ENCODE results near the gene PRKAR1B.

PRKAR1B gene

GRCh38 chr7:516606-517456 is 210.2 kb downstream of the PRKAR1B start:
- DNase-seq: no peak

DNA sequence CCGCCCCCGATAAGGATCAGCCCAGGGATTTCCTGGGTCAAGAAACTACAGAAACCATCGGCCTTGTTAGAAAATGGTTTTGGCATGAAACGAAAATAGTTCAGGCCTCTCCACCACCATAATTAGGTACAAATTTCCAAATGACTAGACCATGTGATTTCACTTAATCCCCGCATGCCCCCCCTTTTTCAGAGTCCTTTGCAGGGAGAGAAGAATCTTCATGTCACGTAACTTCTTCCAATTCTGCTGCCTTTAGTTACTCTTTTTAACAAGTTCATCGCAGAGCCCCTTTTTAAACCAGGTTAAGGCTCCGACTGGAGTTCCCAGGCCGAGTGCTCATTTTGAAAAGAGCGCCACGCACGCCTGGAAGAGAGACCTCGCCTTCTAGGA is 210.9 kb downstream of the PRKAR1B start:
- no peak for DNase-seq

DNA sequence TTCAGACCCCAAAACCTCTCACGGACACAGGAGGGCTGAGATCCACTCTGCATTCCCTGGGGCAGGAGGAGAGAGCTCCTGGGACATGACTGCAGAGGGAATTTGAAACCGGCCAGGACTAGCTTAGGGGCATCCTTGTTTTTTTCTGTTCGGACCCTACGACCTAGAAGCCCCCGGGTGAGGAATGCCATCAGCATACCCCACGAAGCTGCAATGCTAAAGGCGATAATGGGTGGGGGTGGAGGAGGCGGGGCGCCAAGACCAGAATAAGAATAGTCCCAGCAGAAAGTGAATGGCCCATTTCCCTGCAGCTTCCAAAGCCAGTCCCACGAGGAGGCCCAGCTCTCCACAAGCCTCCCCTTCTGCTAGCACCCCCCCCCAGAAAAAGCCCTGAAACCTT is 211.5 kb downstream of the PRKAR1B start:
- no peak for DNase-seq

- DNase-seq: no peak
These were observed 212.2 kb downstream of the PRKAR1B start for GRCh38 chr7:514651-515598.

DNA sequence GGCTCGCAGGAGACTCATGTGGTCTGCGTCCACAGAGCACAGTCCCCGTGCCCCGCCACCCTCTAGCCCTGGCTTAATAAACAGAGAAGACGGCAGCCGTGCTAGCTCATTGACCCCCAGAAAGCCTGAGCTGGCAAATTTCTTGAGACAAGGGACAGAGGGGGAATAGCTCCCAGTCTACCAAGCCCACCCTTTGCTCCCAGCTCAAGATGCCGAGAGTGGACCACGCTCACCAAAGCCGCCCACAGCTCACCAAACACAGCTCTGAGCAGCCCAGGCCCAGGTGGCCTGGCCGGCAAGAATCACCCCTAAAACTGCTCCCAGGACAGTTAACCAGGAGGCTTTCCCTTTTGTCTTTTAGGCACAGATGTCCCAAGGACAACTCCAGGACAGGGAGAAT is 212.8 kb downstream of the PRKAR1B start:
- DNase-seq: no peak

GRCh38 chr7:513521-514166 is 213.4 kb downstream of the PRKAR1B start:
- no peak for DNase-seq

DNA sequence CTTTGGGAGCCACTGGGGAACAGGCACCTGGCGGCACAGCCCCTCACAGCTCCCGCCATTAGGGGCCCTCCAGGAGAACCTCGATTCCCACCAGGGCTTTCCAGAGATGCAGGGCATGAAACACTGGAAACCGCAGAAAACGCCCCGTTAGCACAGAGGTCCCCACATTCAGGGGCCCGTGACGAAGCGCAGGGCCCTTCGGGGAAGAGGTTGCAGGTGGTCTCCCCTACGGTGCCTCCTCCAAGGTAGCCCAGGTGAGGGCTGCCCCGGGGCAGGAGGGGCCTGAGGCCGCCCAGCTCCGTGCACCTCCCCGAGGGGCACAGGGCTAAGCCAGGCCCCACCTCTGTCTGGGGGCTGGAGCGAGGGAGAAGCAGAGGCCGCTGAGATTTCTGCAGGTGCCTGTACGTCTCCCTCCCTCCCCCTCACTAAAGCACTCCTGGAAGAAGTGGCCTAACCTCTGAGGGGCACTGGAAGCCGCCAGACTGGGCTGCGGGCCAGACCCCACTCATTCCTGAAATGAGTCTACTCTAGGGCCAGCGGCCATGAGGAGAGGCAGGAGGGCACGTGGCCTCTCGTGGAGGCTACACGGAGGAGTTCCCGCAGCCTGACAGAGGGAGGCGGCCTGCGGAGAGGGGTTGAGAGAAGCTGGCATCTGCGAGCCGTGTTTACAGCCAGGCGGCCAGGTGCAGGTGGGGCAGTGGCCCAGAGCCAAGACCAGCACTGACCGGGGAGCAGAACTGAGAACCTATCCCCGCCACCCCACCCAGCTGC is 214.4 kb downstream of the PRKAR1B start:
- no peak for DNase-seq

DNA sequence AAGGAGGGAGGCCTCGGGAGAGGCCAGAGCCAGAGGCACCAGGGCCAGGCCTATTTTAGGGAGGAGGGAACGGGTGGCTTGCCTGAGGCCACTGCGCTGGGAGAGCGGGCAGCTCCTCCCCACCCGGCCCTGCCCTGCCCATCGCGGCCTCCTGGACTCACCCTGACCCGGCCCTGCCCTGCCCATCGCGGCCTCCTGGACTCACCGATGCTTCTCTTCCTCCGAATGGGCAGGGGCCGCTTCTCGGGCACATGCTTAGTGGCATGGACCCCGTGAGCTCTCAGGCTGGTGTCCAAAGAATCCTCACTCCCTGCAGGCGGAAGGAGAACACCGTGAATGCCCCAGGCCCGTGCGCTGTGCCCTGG is 215.0 kb downstream of the PRKAR1B start:
- DNase-seq: no peak

DNA sequence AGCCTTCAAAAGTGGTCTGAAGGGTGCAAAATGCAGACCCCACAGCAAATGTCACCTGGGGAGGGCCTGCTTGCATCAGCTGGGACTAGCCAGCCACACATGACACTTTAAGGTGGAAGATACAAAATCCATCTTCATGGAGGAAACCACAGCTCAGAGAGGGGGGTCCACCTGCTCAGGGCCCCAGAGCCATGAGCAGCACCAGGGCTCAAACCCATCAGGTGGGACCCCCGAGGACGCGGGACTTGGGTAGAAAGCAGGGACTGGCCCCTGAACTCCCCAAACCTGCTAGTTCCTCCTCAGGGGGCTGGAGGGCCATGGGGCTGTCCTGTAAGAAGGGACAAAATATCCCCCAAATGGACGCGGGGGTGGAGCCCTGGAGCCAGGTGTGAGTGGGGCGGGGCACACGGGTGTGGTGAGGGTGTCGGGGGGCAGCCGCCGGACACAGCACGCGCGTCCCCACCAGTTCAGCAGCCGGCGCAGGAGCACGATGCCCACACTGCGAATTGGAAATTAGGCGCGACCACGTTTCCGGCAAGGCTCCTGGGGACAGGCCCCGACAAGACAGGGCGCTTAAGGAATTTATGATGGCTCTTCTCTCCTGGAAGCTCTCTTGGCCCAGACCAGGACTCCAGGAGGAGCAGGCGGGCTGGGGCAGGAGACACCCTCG is 215.5 kb downstream of the PRKAR1B start:
- DNase-seq: no peak

DNA sequence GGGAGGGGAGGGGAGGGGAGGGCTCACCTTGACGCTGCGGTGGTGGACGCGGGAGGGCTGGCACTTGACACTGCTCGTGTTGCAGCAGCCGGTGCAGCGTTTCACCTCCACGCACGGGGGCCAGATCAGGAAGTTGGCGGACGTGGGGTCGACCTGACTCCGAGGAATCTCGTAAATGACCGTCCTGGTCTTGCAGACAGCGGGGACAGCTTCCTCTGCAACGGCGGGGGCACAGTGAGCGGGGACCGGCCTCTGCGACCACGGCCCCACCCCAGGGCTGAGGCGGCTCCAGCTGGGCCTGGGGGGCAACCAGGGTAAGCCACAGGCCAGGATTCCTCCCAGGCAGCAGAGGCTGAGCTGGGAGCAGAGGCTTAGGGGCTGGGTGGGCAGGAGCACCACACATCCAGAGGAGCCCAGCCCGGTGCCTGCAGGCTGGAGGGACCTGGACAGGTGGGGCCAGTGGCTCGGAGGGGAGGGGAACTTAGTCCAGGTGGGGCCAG is 216.2 kb downstream of the PRKAR1B start:
- no peak for DNase-seq

GRCh38 chr7:510131-510481 is 217.0 kb downstream of the PRKAR1B start:
- DNase-seq: no peak

- DNase-seq: no peak
These were observed 217.5 kb downstream of the PRKAR1B start for GRCh38 chr7:509426-510130.

- no peak for DNase-seq
These were observed 218.5 kb downstream of the PRKAR1B start for GRCh38 chr7:508461-509170.

DNA sequence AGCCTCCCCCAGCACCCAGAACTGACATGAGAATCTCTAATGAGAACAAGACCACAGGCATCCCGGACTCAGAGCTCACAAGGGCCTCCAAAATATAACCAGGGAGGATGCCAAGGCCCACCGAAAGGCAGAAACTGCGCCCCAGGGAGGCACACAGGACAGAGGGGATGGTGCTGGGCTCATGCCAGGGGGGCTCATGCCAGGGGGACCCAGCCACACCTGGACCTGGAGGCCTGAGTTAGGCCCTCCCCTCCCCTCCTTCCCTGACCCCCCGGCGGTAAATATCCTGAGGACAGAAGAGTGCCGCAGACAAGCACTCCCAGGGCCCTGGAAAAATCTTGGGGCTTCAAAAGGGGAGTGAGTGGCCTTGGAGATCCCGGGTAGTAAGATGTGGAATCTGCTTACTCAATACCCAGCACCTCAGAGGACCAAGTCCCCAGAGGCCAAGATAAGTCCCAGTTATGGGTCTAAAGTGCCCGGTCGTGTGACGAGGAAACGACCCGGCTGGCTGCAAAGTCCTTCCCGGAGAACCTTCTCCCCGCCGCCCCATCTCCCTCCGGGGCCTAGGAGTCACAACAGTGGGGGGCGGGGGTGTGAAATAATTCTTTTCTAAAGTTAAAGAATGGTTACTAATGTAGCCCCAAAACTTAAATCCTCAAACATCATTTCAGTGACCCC is 219.3 kb downstream of the PRKAR1B start:
- DNase-seq: no peak

- no peak for DNase-seq
These were observed 220.0 kb downstream of the PRKAR1B start for GRCh38 chr7:506921-507622.

- no peak for DNase-seq
These were observed 220.7 kb downstream of the PRKAR1B start for GRCh38 chr7:506391-506831.

- DNase-seq: no peak
These were observed 221.9 kb downstream of the PRKAR1B start for GRCh38 chr7:505171-505570.

GRCh38 chr7:504221-505111 is 222.6 kb downstream of the PRKAR1B start:
- no peak for DNase-seq

All from activated CD4-positive, CD25-positive, alpha-beta regulatory T cell (primary cell).